GM19395 (cell line): ENCODE measurements around the gene CD1C.
"Not testable (repeated sequence)": the region's sequence is repeated elsewhere in the genome, so short reads cannot be mapped to it uniquely, and the experiment has no call there.

ENCODE experiments used
- ATAC-seq: cut with Tn5 transposase; IDR thresholded peaks from one replicate; pipeline ENCODE4 v1.9.1; 2021; ENCODE audit warnings: mild to moderate bottlenecking, moderate library complexity; ENCODE audit not compliant: unreplicated experiment

Gene CD1C

DNA sequence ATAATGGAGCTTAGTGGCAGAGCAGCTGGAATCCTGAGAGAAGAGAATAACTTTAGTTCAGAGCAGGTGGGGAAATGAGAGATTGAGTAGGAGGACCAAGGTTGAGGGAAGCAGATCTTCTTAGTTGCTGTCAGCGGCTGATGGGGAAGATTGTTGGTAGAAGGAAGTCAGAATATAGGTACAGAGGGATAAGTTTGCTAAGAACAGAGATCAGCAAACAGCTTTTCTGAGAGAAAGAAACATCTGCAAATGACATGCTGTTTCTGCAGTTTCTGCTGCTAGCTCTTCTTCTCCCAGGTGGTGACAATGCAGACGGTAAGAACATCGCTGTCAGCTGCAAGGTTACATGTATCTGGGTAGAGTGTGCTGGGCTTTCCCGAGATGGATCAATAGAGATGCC lies at the start of gene CD1C:
Gene CD1C (plus strand): TSS at position 113 of the 400 bp plus-strand sequence. CDS start 142 bp downstream, at position 255.
- ATAC-seq: peak; percentile 13

DNA sequence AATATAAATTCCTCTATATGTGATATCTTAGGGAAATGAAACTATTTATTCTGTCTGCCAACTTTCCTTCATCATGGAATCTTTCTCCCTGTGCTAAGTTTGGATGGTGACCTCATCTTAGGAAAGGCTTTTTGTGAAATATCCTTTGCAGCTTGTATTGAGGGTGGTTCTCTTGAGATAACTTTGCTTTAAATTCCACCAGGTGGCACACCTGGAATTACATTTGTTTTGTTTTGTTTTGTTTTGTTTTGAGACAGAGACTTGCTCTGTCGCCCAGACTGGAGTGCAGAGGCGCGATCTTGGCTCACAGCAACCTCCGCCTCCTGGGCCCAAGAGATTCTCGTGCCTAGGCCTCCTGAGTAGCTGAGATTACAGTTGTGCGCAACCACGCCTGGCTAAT lies 43.1 kb upstream of the CD1C start:
- no peak for ATAC-seq

GRCh38 chr1:158248118-158248517 lies 41.6 kb upstream of the CD1C start:
- peak; percentile 89 for ATAC-seq

GRCh38 chr1:158248771-158249170 lies 41.0 kb upstream of the CD1C start:
- ATAC-seq: no peak

GRCh38 chr1:158249646-158250045 lies 40.1 kb upstream of the CD1C start:
- no peak for ATAC-seq

DNA sequence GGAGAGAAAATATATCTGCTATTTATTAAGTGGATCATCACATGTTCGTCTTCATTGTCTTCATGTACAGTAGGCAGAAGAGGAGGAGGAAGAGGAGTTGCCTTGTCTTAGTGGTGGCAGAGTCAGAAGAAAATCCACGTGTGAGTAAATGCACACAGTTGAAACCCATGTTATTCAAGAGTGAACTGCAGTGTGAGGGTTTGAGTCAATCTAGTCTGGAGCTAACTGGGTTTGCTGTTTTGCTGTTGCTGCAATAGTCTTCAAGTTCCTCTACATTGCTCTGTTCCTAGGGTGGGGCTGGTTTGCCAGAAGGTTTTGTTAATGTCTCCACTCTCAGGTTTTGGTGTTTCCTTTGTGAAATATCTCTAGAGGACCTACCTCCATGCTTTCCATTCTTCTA lies 38.6 kb upstream of the CD1C start:
- no peak for ATAC-seq

- ATAC-seq: no peak
Measured at GRCh38 chr1:158255656-158256055, 34.1 kb upstream of the CD1C start.

GRCh38 chr1:158256747-158257146 lies 33.0 kb upstream of the CD1C start:
- not testable (repeated sequence) for ATAC-seq

GRCh38 chr1:158257888-158258287 lies 31.8 kb upstream of the CD1C start:
- no peak for ATAC-seq

DNA sequence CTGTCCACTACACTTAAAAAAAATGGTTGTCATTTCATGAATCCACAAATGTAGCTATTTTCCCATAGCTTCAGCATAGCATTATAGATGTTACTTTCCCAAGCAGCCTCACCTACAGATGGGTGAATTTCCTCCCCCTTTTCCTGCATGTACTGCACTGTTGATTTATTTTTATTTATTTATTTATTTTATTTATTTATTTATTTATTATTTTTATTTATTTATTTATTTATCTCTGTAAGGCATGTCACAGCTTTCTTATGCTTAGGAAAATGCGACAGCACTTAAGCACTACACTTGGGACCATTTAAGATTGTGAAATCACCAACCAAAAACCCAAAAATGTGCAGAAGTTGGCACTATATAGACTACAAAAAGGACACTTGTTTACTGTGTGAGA lies 30.6 kb upstream of the CD1C start:
- no peak for ATAC-seq

DNA sequence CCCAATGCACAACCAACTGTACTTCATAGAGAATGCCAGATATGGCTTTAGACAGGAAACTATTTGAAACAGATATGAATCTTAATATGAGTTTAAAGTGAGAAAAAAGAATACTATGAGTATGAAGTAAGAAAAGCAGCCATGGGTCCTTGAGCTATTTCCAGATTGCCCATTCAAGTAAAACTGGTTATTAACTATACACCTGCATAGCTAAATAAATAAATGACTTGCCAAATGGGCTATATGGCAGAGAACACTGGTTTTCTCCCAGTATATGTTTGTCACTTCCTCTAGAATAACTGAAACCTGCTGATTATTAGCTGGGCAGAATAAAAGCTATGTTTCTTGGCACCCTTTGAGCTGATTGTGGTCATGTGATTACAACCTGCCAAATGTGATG lies 17.0 kb upstream of the CD1C start:
- ATAC-seq: no peak

- ATAC-seq: peak; percentile 78
Measured at GRCh38 chr1:158274797-158275196, 14.9 kb upstream of the CD1C start.

DNA sequence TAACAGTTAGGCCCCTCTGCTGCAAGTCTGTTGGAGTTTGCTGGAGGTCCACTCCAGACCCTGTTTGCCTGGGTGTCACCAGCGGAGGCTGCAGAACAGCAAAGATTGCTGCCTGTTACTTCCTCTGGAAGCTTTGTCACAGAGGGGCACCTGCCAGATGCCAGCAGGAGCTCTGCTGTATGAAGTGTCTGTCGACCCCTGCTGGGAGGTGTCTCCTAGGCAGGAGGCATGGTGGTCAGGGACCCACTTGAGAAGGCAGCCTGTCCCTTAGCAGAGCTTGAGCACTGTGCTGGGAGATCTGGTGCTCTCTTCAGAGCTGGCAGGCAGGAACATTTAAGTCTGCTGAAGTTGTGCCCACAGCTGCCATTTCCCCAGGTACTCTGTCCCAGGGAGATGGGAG lies 7.3 kb upstream of the CD1C start:
- ATAC-seq: not testable (repeated sequence)

- peak; percentile 34 for ATAC-seq
Measured at GRCh38 chr1:158283965-158284364, 5.8 kb upstream of the CD1C start.

GRCh38 chr1:158285756-158286241 lies 3.9 kb upstream of the CD1C start:
- ATAC-seq: peak; percentile 75

- ATAC-seq: no peak
Measured at GRCh38 chr1:158286487-158286886, 3.2 kb upstream of the CD1C start.

DNA sequence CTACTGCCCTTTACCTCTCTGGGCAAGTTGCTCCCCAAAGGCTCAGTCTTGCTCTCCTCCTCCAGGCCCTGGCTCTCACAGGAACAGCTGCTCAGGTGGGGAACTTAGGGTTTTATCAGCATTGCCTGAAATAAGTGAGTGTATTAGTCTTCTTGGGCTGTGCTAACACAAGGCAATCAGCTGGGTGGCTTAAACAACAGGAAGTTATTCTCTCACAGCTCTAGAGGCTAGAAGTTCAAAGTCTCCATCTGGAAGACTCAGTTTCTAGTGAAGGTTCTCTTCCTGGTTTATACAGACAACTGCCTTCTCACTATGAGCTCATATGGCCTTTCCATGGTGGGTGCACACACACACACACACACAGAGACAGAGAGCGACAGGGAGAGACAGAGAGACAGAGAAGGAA lies 2.8 kb upstream of the CD1C start:
- ATAC-seq: peak; percentile 22

GRCh38 chr1:158290321-158290844 lies 660 bp downstream of the CD1C start:
- no peak for ATAC-seq

DNA sequence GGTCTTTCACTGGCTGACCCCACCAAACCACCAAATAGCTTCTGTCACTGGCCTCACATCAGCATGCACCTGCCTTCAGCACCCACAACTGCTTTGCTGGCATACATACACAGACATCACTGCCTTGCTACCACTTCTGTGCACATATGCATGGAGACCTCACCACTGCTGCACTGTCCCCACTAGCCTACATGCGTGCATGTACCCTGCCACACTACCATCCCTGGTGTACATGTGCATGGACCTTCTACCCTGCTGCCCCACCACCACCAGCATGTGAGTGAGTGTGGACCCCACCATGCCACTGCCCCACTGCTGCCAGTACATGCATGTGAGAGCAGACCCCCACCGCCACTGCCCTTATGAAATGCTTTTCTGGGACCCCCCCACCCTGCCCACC lies 6.1 kb downstream of the CD1C start:
- no peak for ATAC-seq

DNA sequence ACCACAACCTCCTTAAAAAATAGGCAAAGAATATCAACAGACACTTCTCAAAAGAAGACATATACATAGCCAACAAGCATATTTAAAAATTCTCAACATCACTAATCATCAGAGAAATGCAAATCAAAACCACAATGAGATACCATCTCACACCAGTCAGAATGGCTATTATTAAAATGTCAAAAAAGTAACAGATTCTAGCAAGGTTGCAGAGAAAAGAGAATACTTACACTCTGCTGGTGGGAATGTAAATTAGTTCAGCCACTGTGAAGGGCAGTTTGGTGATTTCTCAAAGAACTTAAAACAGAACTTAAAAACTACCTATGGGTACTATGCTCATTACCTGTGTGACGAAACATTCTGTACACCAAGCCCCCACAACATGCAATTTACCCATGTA lies 20.9 kb downstream of the CD1C start:
- ATAC-seq: peak; percentile 81

- peak; percentile 46 for ATAC-seq
Measured at GRCh38 chr1:158311066-158311465, 21.3 kb downstream of the CD1C start.

GRCh38 chr1:158323866-158324265 lies 34.1 kb downstream of the CD1C start:
- no peak for ATAC-seq

GRCh38 chr1:158324395-158324794 lies 34.7 kb downstream of the CD1C start:
- no peak for ATAC-seq
